NCI-H128 (cell line): ENCODE measurements around the gene OSBPL8.
A peak's percentile ranks its signal among the peaks of the same experiment; 100 is the strongest.

Experiments used
- DNase-seq: peaks from one replicate; lab custom pipeline; 2025; ENCODE audit not compliant: unreplicated experiment; lab: John Stamatoyannopoulos, UW

OSBPL8 gene

DNA sequence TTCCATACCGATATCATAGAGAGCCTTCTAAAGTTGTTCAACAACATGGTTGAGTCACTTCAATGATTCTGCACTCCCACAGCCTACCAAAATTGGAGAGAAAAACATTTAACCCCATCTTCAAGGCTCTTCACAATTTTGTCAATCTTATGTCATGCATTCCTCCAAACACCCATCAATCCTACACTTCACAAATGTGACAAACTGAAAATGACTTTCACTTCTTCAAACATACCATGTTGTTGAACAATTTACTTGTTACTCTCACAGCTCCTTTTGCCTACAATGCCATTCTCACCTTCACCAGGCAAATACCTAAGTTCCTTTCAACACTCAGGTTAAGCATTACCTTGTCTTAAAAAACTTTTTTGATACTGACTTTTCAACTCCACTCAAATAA, 88.0 kb downstream of the OSBPL8 start:
- no peak for DNase-seq

DNA sequence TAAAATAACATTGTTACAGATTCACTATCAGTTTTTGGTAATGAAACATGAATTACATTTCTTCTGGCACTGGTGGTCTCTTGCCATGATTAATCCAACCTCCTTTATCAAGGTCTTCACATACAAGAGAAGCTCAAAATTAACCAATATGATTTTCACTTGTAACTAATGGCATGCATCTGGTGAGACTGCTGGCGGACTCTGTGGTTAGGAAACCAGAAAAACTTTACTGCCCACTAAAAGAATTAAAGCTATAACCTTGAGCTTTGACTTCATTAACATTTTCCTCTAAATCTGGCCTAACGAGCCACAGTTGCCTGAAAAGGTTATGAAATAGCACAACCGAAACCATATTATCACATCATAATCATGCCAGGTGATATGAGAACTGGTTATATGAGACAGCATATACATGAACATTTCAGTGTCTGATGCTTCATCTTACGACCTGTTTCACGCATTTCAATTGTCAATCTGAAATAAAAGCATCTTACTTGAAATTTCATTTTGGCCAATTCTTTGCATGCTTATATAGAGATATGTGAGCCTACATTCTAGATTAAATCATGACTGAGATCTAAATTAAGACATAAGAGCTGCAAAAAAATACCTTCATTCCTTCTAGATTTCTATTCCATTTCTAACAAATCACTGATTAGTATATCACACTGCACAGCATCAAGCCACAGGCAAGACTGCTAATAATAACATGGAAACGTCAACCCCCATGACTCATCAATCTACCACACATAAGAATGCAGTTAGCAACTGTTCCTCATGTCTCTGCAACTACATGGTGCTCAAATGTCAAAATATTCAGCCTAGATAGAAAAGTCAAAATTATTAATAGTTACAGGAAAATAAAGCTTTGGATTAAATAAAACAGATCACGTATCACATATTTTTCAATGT, 89.3 kb downstream of the OSBPL8 start:
- DNase-seq = no peak

DNA sequence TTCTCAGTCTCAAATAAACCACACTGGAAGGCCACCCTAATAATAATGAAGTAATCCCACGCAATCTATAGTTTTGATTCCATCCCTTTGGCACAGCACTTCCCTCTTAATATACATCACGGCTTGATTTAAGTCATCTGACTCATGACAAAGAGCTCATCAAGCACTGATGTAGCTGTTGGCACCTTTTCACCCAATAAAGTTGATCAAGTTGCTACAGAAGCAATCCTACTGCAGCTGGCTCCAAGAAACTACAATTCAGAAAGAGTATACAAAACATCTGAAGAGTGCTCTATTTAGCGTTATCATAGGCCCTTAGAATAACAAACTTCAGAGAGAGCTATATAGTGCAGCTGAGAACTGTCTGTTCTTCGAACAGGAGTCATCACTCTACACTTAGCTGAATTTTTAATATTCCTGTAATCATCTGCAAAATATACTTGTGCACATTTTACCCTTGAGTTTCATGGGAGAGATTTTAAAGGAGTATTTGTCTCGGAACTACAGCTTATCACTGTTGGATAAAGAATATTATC, 94.9 kb downstream of the OSBPL8 start:
- no peak for DNase-seq

DNA sequence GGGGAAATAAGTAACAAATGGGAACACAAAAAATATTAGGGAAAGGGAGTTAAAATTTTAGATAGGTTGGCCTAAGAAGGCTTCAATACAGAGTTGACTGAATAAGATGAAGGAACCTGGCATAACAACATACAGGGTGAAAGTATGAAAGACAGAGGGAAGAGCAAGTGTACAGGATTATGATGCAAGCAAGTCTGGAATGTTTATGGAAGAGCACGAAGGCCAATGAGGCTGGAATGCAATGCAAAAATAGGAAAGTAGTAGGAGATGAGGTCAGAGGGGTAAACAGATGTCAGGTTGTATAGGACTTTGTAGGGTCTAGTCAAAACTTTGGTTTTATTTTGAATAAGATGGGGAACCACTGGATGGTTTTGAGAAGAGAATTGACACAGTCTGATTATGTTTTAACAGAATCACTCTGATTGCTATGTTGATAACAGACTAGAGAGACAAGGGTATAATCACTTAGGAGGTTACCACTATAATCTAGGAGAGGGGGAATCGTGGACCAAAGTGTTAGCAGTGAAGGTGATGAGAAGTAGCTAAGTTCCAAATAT, 96.8 kb downstream of the OSBPL8 start:
- no peak for DNase-seq

DNA sequence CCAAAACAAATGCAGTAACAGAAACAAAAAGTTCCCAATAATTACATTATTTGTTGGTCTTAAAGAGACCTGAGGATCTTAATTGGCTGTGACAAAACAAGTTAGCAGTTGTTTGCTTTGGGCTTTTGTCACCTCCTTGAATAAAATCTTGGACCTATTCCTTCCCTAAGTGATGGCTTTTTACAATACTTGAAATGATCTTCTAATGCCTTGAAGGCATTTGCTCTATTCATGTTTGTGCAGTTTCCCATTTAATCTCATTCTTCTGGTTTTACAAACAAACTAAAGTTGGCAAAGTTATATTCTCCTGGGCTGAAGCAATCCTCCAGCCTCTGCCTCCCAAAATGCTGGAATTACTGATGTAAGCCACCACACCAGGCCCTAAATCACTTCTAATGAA, 98.8 kb downstream of the OSBPL8 start:
- DNase-seq = no peak

DNA sequence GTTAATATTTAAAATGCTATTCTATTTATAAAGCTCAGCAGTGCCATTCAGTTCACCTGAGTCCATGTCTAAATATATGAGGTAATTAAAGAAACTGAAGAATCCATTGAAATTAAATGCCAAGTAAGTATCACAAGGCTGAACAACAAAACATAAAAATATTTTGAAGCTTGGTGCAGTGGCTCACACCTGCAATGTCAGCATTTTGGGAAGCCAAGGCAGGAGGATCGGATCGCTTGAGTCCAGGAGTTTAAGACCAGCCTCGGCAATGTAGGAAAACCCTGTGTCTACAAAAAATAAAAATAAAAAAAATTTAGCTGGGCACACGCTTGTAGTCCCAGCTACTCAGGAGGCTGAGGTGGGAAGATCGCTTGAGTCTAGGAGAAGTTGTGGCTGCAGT, 101.8 kb downstream of the OSBPL8 start:
- no peak for DNase-seq

DNA sequence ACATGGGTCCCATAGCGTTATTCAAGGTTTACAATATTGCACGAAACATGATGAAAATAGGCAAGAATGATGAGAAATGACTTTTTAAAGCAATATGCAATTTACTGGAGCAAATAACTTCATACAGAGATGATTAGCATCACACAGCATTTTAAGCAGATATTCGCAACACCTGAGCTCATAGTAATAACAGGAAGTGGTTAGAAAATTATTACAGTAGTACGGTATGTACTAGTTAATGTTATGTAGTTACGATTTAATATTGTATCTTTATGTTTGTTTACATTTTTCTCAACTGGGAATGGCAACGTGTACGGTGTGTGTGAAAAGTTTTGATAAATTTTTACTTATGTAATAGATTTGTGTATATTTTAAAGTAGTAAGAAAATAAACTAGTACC, 102.6 kb downstream of the OSBPL8 start:
- no peak for DNase-seq

DNA sequence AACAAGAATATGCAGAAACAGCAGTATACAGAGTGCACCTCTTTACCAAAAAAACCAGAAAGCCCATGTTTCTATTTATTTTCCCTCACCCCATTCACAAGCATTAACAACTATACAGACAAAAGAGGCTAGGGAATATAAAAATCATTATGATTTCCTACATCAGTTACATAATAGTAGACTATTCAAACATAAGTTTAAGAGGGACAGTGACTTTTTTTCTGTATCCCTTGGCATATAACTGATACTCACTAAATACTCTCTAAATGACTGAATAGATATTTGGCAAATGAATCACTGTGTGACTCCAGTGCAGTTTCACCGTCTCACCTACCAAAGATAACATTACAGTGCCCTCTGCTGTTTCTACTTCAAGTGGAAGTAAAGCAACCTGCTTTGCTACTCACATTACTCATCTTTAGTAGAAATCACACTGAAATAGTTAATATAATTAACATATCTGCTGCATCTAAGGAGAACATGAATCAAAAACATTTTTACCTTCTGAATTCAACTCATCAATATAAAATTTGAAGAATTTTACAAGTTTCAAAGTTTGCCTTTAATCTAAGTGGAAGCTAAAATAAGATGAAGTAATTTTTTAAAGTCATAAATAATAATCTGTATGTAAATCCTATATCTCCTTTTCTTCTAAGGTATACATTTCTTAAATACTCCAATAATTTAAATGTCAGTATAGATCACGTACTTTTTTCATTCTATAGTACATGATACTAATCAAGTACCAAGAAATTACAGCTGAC, 103.8 kb downstream of the OSBPL8 start:
- peak; percentile 13 for DNase-seq

DNA sequence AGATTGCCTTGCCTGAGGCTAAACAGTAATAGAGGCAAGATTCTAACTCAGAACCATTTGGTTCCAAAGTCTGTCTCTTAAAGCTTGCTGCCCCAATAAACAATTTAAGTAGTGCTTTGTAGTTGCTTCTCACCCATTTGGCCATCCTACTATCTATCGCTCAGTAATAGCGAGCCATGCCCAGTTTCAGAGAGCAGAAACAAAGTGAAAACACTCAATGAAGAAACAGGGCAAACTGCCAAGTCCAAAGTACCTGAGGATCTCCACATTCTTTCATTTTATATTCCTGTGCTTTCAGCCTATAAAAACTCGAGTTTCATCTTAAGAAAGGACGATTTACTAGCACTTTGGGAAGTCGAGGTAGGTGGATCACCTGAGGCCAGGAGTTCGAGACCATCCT, 108.0 kb downstream of the OSBPL8 start:
- no peak for DNase-seq

DNA sequence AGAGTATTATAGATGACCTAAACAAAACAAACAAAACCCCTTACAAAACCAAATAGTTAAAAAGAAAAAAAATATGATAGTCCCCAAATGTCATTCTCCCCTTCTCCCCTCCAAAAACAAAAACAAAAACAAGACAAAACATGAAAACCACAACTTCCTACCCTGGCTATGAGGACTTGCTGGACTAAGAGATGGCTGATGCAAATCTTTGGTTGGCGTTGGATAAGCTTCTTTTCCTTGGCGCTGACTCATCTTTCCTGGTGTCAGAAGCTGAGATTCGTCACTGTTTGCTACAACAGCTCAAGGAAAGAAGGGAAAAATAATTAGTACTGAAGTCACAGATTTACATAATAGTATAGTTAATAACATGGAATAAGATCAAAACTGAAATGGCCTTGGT, 108.9 kb downstream of the OSBPL8 start:
- no peak for DNase-seq

DNA sequence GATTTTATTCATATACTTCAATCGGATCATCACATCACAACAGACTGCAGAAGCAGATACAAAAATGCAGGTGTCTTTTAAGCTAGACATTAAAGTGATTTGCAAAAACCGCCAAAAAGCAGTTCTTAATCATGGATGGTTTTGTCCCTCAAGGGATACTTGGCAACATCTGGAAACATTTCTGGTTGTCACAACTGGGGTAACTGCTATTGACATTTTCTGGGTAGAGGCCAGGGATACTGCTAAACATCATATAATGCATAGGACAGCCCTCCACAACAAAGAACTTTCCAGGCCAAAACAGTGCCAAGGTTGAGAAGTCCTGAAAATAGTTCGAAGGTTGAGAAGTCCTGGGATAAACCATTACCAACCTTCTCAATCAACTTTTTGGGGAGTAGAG, 109.6 kb downstream of the OSBPL8 start:
- DNase-seq = no peak

DNA sequence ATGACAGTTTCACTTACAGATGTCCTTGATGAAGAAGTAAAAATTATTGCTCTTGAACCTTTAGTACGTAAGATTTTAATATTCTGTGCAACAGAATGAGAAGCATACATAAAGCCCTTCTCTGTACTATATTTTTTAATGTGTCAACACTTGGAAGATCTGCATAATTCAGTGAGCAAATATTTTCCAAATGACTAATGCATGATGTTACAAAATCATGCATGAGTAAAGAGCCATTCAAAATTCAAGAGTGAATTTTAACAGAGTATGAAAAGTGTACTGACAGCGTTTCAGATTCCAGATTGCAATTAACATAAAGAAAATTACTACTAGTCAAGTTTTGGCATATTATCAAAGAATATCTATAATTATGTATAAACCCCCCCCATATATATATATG, 110.0 kb downstream of the OSBPL8 start:
- no peak for DNase-seq

DNA sequence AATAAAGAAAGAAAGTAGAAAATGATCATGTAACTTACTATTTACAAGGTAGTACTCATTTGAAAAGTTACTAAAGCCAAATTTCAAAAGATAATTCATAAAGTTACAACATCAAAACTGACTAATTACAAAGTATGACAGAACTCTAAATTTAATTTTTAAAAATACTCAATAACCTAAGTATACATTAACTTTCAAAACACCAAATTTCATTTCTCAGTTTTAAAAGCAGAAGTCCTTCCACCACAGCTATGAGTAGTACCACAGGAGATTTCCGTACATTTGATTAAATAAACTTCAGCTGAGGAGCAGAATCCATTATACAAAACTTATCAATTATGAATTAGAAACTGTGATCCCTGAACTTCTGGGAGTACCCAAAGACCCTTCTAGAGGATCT, 110.6 kb downstream of the OSBPL8 start:
- no peak for DNase-seq

DNA sequence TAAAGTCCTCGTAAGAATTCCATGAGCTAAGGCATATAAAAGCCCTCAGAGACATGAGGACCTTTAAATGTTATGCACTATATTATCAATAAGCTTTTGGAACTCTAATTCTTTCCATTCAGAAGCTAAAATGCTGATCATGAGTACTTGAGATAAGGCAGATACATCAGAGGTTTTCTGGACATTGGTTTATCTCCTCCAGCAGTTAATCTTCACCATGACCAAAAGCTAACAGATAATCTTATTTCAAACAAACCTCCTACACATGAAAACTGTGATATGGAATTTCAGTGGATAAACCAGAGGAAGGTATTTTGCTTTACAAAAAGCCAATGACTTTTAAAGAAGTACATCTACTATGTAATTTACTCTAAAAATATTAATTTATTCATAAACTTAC, 113.5 kb downstream of the OSBPL8 start:
- no peak for DNase-seq

DNA sequence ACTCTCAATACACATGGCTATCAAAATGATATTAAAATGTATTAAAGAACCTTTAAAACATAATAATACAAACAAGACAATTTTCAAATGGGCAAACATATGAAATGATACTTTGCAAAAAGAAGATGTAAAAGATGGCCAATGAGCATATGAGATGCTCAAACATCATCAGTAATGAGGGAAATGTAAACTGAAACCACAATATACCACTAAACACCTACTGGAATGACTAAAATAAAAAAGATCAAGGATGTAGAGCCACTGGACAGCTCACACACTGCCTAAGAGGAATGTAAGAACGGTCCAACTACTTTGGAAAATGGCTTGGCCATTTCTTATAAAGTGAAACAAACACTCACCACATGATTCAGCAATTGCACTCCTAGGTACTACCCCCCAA, 114.1 kb downstream of the OSBPL8 start:
- no peak for DNase-seq

DNA sequence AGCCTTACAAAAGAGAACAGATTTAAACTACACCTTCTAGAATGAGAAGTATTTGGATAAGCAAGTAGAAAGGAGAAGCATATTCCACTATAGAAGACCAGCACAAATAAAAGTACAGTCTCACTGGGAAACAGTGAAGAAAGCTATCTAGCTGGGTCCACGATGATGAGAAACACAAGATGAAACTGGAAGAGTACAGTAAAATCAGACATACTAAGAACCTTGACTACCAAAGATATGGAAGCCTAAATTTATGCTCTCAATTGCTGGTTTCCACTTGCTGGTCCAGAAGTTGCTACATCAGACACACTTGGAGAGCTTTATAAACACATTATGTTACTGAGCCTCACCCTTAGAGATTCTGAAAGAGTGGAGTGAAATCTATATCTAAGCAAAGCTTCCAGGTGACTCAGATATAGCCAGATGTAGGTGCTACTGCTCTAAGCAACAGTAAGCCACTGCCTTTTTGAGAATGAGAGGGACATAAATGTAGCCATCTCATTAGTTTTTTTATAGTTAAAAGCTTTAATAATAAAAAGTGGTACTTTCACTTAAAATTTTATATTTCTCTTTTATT, 115.1 kb downstream of the OSBPL8 start:
- DNase-seq = no peak

DNA sequence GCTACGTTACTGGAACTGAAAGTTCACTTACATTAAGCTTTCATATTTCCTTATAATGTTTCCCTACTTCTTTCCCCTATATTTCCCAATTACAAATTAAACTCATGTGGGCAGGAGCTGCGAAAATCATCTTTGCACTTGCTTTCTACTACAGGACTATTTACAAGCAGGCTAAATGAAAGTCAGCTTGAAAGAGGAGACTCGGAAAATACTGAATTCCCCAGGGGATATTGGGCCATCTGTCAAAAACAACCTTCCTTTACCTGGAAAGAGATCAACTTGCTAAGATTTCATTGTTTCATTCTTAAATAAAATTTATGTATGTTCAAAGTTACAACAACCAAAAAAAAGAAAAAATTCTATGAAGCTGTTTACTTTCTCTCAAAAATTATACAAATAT, 118.6 kb downstream of the OSBPL8 start:
- DNase-seq = peak; percentile 11

DNA sequence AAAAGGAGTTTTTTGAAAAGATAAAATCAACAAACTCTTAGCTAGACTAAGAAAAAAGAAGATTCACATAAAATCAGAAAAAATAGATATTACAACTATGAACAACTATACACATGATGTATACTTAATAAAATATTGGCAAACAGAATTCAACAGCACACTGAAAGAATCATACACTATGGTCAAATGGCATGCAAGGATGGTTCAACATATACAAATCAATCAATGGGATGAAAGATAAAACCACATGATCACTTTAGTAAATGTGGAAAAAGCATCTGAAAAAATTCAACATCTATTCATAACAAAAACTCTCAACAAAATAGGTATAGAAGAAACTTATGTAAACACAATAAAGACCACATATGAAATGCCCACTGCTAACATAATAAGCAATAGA, 126.8 kb downstream of the OSBPL8 start:
- DNase-seq = no peak

DNA sequence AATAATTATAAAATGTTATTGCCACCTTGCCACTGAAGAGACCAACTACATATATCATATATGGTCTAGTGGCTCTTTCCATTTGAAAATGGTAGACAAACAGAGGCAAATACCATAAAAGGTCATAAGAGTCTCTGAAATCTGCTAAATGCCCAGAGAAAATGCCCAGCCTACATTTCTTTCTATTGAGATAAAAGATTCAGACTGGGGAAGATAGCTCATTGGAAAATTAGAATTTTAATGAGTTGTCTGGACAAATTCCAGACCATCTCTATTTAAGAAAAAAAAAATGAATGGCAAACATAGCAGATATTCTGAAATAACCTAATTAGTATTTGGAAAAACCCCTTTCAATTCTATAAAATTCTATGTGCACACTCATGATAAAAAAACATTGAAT, 131.5 kb downstream of the OSBPL8 start:
- DNase-seq = no peak

DNA sequence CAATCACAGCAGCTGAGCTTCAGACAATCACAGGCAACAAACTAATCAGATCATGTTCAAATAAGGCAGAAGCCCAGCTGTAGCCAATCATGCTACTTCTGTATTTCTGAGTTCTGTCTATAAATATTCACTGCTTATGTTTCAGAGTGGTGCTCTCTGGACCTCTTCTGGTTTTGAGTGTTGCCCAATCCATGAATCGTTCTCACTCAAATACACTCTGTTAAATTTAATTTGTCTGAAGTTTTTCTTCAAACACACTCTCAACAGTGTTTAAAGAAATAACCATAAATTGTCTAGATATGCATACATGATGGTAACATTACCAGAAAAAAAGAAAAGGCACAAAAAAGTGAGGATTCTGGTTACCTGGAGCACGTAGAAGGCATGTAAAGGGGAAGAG, 133.4 kb downstream of the OSBPL8 start:
- no peak for DNase-seq

DNA sequence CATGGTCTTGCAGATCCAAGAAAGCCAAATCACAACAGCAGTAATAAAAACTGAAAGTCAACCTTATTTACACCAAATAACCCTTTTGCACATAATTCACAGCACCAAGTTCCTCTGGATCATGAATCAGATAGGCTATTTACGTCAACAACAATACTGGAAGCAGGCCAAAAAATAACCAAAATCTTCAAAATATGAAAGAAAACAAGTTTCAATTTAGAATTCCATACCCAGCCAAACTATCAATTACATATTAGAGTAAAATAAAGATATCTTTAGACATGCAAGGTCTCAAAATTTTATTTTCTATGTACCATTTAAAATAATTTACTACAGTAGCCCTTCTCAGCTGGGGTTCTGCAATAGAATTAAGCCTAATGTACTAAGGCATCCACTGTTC, 134.6 kb downstream of the OSBPL8 start:
- DNase-seq = no peak
